HG03442 (cell line): ENCODE data around the gene ZFP28.

ENCODE experiments used
- ATAC-seq: cut with Tn5 transposase; IDR thresholded peaks from one replicate; pipeline ENCODE4 v1.9.1; 2021; ENCODE audit warnings: mild to moderate bottlenecking, moderate library complexity; ENCODE audit not compliant: unreplicated experiment

The ZFP28 gene

DNA sequence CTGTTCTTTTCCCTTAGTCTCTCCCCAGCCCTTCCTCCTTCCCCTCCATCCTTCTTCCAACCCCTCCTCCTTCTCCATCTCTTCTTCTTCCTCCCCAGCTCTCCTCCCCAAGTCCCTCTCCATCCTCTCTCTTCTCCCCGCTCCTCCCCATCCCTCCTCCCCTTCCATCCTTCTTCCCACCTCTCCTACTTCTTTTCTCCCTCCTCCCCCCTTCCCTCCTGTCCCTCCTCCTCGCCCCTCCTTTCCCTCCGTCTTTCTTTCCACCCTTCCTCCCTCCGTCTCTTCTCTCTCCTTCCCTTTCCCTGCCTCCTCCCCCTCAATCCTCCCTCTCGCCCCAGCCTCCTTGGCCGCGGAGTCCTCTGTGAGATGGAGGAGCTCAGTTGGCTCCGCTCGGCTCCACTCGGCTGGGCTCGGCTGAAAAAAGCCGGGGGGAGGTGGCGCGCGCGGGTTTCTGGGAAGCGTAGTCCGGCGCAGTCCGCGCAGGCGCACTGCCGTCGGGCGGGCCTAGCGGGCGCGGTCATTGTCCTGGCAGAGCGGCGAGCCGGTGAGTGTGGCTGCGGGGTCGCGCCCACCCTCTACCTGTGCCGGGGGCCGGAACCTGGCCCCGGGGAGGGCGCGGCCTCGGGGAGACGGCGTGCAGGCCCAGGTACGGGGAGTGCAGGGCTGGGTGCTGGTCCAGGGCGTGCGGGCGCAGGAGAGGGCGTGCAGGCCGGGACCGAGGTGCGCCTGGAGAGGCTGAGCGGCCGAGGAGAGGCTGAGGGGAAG, 56.2 kb downstream of the ZFP28 start, which contains the start of gene ZNF71:
ZNF71 (plus strand) TSS at position 520 of the 765 bp plus-strand sequence. CDS start 6,257 bp downstream, outside the sequence.
- ATAC-seq, result peak; percentile 90

DNA sequence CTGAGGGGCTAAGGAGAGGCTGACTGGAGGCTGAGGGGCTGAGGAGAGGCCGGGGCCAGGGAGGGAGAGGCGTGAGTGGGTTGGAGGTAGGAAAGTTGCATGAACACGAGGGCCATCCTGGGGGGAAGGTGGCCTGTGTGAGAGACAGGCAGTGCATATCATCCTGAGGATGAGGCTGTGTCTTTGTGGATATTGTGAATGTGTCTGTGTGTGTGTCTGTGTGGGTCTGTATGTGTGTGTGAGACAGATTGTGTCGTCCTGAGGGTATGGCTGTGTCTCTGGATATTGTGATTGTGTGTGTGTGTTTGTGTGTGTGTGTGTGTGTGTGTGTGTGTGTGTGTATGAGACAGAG, 56.8 kb downstream of the ZFP28 start:
- no peak for ATAC-seq

DNA sequence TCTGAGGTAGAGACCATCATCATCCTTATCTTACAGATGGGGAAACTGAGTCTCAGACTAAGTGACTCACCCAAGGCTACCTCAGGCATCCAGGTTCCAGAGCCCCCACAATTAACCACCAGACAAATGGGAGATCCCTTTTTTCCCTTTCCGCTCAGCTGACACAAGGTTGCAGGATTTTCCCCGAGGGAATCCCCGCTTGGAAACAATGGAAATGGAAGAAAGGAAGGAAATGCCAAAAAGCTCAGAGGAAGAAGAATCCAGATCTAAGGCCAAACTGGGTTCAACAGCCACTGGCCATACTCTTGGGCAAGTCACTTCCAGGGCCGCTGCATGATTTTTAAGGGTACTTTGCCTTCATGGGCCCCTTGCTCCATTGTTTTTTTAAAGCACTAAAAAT, 57.9 kb downstream of the ZFP28 start:
- ATAC-seq, result no peak

DNA sequence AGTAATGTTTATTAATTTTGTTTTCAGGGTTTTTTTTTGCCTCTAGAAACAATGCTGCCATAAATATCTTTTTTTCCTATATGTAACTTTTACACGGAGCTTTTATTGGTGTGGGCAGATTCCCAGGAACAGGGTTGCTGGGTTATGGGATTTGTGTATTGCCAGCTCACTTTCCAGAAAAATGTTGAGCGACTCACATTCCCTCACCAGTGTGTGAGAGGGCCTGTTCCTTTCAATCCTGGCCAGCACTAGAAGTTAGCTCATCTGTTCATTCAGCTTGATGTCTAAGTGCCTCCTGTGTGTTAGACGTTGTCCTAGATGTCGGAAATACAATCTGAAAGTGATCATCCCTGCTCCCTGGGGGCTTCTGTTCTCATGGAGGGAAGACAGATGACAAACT, 58.9 kb downstream of the ZFP28 start:
- no peak for ATAC-seq

- no peak for ATAC-seq
Observed at GRCh38 chr19:56601375-56601774, 62.6 kb downstream of the ZFP28 start.

- no peak for ATAC-seq
Observed at GRCh38 chr19:56603829-56604228, 65.1 kb downstream of the ZFP28 start.
